ELF-1 (cell line): ENCODE results near the gene MDM2.
"Not testable (repeated sequence)": the region's sequence is repeated elsewhere in the genome, so short reads cannot be mapped to it uniquely, and the experiment has no call there.

Experiments used
- DNase-seq: peaks from one replicate; pipeline ENCODE4 v3.0.0-alpha.2; 2016; ENCODE audit warnings: low read depth, low spot score

The MDM2 gene

GRCh38 chr12:68785823-68786222 is 22.2 kb upstream of the MDM2 start:
- no peak for DNase-seq

DNA sequence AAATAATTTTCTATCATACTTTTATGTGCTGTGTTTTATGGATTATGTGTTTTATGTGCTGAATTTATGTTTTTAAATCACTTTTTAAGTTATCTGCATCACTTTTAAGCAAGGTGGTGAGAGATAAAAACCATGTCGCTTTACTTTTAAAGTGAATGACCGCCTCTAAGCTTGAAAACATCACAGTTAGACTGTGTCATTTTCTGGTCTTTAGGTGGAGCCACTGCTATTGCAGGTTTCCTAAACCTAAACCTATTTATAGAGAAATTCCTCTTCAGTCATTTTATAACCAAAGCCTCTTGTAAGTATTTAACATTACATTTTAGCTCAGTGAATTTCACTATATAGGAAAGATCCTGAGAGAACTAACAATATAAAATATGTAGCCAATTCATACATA is 21.0 kb upstream of the MDM2 start:
- DNase-seq, result no peak

DNA sequence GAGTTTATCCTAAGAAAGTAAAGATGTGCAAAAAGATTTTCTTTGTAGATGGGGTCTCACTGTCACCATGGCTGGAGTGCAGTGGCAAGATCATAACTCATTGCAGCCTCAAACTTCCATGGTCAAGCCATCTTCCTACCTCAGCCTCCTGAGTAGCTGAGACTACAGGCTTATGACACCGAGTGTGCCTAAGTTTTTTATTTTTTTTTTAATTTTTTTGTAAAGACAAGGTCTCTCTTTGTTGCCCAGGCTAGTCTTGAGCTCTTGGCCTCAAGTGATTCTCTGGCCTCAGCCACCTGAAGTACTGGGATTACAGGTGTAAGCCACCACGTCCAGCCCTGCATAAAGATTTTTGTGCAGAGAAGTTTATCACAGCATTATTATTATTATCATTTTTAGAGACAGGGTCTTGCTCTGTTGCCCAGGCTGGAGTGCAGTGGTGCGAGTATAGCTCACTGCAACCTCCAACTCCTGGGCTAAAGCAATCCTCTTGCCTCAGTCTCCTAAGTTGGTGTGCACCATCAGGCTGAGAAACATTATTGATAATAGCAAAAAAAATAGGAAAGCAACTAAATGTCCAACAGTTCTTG is 19.3 kb upstream of the MDM2 start:
- DNase-seq, result no peak

DNA sequence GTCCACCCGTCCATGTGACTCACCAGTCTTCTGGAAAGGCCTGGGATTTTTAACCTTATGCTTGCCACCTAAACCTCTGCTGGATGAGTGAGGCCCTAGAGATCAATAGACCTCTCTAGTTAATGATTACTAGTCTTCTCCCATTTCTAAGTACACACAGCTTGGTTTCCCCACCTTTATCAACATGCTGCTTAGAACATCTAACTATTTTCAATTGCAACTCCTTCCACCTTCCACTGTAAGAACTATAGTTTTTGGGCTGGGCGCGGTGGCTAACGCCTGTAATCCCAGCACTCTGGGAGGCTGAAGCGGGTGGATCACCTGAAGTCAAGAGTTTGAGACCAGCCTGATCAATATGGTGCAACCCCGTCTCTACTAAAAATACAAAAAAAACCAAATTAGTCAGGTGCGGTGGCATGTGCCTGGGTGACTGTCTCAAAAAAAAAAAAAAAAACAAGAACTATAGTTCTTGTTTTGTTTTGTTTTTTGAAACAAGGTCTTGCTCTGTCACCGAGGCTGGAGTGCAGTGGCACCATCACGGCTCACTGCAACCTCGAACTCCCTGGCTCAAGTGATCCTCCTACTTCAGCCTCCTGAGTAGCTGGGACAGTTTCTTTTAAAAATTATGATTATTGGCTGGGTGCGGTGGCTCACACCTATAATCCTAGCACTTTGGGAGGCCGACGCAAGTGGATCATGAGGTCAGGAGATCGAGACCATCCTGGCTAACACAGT is 18.7 kb upstream of the MDM2 start:
- no peak for DNase-seq

DNA sequence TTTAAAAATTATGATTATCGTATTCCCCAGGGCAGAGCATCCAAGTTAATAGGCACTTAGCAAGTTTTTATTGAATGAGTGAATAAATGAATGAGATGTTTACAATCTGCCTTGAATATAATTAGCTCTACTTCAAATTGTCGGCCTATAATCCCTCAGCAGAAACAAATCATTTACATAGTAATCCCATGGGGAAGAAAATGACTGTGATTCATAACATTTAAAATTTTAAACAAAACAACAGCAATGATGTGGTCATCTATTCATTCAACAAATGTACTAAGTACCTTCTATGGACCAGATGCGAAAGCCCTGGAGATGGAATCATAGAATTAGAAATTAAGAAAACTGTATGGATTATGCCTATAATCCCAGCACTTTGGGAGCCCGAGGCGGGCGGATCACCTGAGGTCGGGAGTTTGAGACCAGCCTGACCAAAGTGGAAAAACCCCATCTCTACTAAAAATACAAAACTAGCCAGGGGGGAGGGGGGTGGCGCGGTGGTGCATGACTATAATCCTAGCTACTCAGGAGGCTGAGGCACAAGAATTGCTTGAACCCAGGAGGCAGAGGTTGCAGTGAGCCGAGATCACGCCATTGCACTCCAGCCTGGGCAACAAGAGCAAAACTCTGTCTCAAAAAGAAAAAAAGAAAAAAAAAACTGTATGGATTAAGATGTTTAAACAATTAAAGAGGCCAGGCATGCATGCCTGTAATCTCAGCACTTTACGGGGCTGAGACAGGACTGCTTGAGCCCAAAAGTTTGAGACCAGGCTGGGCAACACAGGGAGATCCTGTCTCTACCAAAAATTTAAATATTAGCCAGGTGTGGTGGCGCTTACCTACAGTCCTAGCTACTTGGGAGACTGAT is 17.7 kb upstream of the MDM2 start:
- no peak for DNase-seq

DNA sequence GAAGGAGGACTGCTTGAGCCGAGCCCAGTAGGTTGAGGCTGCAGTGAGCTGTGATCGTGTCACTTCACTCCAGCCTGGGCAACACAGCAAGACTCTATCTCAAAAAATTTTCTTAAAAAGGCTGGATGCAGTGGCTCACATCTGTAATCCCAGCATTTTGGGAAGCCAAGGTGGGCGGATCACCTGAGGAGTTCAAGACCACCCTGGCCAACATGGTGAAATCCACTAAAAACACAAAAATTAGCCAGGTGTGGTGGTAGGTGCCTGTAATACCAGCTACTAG is 17.1 kb upstream of the MDM2 start:
- no peak for DNase-seq

DNA sequence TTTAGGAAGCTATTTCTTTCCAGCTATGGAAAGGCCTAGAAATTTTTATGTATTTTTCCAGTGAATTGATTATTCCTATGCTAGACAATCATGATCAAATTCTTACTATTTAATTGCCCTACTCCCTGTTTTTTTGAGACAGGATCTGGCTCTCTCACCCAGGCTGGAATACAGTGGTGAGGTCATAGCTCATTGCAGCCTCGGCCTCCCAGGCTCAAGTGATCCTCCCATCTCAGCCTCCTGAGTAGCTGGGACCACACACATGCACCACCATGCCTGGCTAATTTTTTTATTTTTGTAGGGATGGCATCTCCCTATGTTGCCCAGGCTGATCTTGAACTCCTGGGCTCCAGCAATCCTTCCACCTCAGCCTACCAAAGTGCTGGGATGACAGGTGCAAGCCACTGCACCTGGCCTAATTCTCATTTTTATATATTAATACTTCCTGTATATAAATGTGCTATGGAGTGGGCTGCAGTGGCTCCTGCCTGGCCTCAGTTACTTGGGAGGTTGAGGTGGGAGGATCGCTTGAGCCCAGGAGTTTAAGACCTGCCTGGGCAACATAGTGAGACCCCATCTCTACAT is 16.0 kb upstream of the MDM2 start:
- no peak for DNase-seq

- DNase-seq, result peak; percentile 65
Measured at GRCh38 chr12:68792952-68793351, 15.0 kb upstream of the MDM2 start.

GRCh38 chr12:68793436-68793835 is 14.5 kb upstream of the MDM2 start:
- no peak for DNase-seq

DNA sequence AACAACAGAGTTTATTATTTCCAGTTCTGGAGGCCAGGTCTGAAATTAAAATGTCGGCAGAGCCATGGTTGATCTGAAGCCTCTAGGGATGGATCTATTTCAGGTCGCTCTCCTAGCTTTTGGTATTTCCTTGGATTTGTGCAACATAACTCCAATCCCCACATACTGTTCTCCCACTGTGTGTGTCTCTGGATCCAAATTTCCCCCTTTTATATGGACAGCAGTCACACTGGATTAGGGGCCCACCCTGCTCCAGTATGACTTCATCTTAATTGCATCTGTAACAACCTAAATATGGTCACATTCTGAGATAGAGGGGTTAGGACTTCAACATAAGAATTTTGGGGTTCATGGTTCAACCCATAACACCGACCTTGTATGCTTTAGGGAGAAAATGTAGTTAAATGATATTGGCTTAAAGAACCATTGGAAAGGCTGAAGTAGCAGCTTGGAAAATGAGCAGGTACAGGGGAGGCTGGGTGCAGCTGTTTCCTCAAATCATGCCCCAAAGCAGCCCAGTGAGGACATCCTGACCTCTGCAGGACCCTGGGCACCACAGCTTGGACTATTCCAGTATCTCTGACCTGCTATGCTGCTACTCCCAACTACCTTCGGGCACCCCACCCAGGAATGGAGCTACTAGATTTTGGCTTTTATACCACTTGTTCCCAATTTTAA is 13.9 kb upstream of the MDM2 start:
- DNase-seq, result no peak

- DNase-seq, result no peak
Measured at GRCh38 chr12:68794653-68795251, 13.2 kb upstream of the MDM2 start.

DNA sequence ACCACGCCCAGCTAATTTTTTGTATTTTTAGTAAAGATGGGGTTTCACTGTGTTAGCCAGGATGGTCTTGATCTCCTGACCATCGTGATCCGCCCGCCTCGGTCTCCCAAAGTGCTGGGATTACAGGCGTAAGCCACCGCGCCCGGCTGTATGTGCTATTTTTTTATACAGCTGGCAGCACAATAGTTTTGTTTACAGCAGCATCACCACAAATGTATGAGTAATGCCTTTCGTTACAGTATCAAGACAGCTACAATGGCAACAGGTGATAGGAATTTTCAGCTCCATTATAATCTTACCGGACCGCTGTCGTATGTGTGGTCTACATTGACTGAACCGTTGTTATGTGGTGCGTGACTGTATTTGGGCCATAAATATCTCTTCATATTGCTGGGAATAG is 11.6 kb upstream of the MDM2 start:
- no peak for DNase-seq

DNA sequence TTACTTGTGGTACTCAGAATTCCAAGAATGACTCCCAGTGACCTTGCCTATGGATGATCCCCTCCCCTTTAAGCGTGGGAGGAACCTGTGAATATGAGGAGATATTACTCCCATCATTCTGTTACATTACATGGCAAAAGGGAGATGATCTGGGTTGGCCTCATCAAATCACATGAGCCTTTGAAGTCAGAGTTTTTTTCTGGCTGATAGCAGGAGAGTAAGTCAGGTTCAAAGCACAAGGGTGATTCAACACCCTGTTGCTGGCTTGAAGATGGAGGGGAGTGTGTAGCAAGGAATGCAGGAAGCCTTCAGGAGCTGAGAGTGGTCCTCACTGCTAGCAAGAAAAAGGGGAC is 9.1 kb upstream of the MDM2 start:
- no peak for DNase-seq

GRCh38 chr12:68800294-68800693 is 7.7 kb upstream of the MDM2 start:
- DNase-seq, result no peak

- not testable (repeated sequence) for DNase-seq
Measured at GRCh38 chr12:68801124-68801523, 6.9 kb upstream of the MDM2 start.

DNA sequence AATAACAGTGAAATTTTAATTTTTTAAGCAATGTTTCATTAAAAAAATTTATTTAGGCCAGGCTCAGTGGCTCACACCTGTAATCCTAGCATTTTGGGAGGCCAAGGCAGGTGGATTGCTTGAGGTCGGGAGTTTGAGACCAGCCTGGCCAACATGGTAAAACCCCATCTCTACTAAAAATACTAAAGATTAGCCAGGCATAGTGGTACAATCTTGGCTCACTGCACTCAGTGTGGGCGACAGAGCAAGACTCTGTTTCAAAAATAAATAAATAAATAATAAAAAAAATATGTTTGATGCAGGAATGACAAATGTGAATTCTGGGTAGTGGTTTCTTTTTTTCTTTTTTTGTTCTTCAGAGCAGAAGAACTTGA is 5.6 kb upstream of the MDM2 start:
- DNase-seq, result not testable (repeated sequence)

DNA sequence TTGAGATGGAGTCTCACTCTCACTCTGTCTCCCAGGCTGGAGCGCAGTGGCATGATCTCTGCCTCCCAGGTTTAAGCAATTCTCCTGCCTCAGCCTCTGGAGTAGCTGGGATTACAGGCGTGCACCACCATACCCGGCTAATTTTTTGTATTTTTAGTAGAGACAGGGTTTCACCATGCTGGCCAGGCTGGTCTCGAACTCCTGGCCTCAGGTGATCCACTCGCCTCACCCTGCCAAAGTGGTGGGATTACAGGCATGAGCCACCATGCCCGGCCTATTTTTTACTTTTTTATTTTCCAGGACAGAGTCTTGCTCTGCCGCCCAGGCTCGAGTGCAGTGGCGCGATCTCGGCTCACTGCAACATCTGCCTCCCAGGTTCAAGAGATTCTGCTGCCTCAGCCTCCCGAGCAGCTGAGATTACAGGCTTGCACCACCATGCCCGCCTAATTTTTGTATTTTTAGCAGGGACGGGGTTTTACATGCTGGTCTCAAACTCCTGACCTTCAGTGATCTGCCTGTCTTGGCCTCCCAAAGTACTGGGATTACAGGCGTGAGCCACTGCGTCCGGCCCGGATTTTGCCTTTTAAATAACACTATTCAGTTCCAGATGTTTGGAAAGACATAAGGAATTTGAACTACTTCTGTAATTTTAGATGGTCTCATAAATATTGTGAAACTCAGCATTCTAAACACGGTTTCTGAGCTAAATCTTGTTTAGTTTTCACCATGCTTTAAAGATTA is 4.9 kb upstream of the MDM2 start:
- not testable (repeated sequence) for DNase-seq

DNA sequence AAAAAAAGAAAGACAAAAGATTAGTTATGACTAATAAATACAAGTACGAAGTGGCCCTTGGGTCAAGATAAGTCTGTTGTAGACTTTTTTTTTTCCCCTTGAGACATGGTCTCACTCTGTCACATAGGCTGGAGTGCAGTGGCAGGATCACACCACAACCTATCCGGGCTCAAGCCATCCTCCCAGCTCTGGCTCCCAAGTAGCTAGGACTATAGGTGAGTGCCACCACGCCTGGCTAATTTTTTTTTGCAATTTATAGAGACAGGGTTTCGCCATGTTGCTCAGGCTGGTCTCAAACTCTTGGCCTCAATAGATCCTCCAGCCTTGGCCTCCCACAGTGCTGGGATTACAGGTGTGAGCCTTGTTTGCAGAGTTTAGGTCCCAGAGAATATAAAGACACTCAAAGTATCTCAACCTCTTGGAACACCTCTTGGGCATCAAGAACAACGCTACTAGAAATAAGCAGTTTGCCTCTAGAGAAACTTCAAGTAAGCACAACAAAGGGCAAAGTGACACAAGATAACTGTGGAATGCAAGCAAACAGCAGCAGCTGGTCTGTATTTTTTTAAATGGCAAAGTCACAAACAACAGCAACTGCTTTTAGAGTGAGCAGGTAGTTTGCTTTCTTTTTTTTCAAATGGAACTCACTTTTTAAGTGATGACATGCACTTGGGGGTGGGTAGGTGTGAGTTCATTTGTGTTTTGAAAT is 3.9 kb upstream of the MDM2 start:
- no peak for DNase-seq

GRCh38 chr12:68804657-68805591 is 3.1 kb upstream of the MDM2 start:
- DNase-seq, result peak; percentile 67
